Lower leg skin (tissue), 4 donors: ENCODE data around the gene CTAGE9. TPM values are rescaled to one million over a fixed set of nuclear protein-coding genes. Genes with fewer than 3 reads are reported as not detected.

Source experiments
- DNase-seq, 2 donors: peaks; one replicate each; pipeline ENCODE4 v3.0.0-alpha.2; 2019; ENCODE audit warnings: low spot score in 2 of 2
- H3K4me3 ChIP-seq: fragments of 200-600 bp; sonication (generic); 2 replicates; pipeline ENCODE4 v1.5.1; 2017; ENCODE audit warnings: mild to moderate bottlenecking, low read depth; ENCODE audit not compliant: poor library complexity, severe bottlenecking
- CTCF ChIP-seq, 3 donors: fragments of 450-650 bp; IDR thresholded peaks; one replicate each; pipeline ENCODE4 v1.5.1; 2016; ENCODE audit warnings: antibody characterized with exemption in 3 of 3, mild to moderate bottlenecking in 3 of 3, moderate library complexity in 2 of 3
- POLR2A ChIP-seq, 2 donors: fragments of 450-650 bp; IDR thresholded peaks; one replicate each; pipeline ENCODE4 v1.6.1; 2016 to 2017; ENCODE audit warnings: antibody characterized with exemption in 2 of 2, mild to moderate bottlenecking in 1 of 2, moderate library complexity in 1 of 2
- WGBS, 2 donors: methylation state at CpG; one replicate each; pipeline ENCODE4 v1.1.5; 2018; 5-methylcytosine and 5-hydroxymethylcytosine counted together
- intact Hi-C: fragments of 100-400 bp; cut with DNase I; formaldehyde crosslinking; loops from one replicate; pipeline ENCODE4 v1.15.0; 2023; ENCODE audit warnings: low total_unique reads
- total RNA-seq, 4 donors: library from RNA; depleted of rRNA; stranded (reverse); fragments of >200 nt; gene quantifications; one replicate each; pipeline ENCODE4 v1.1.0, GENCODE V29; 2016

Gene CTAGE9
- total RNA-seq, 4 donors from 2014 or later: not detected

- no peak overlapping the region for H3K4me3 ChIP-seq
- DNase-seq: no peak
- TF ChIP-seq POLR2A (IDR thresholded peaks at IDR 0.05) (no peak), CTCF (IDR thresholded peaks at IDR 0.05) (no peak)
- WGBS, 2 donors: 93 to 97% methylated on average over 2 of the region's 2 CpGs
- intact Hi-C loops: no loop called here
Observed at GRCh38 chr6:131673184-131673583, 37.6 kb downstream of the CTAGE9 start.

- DNase-seq: no peak
- TF ChIP-seq CTCF (IDR thresholded peaks at IDR 0.05) (no peak), POLR2A (IDR thresholded peaks at IDR 0.05) (no peak)
- H3K4me3 ChIP-seq: no peak overlapping the region
- intact Hi-C loops: no loop called here
- 70 to 71% methylated on average over 1 of the region's 1 CpG for WGBS, 2 donors
Observed at GRCh38 chr6:131669891-131670290, 40.9 kb downstream of the CTAGE9 start.

- H3K4me3 ChIP-seq: no peak overlapping the region
- DNase-seq: no peak
- intact Hi-C loops: no loop called here
- 92 to 94% methylated on average over 2 of the region's 2 CpGs for WGBS, 2 donors
- TF ChIP-seq POLR2A (IDR thresholded peaks at IDR 0.05) (no peak), CTCF (IDR thresholded peaks at IDR 0.05) (no peak)
Observed at GRCh38 chr6:131663578-131664165, 47.1 kb downstream of the CTAGE9 start.

GRCh38 chr6:131660195-131660594 lies 50.6 kb downstream of the CTAGE9 start:
- 42 to 67% methylated on average over 1 of the region's 1 CpG for WGBS, 2 donors
- intact Hi-C loops: no loop called here
- DNase-seq: no peak
- TF ChIP-seq POLR2A (IDR thresholded peaks at IDR 0.05): no peak
- no peak for TF ChIP-seq CTCF (IDR thresholded peaks at IDR 0.05)
- H3K4me3 ChIP-seq: no peak overlapping the region

Other genes starting within 250 kb of the CTAGE9 start
- gene ARG1, start 137.8 kb downstream of the CTAGE9 start, total RNA-seq: 100 to 1,000 TPM; 104 to 248 (median 220) TPM
- gene MED23, start 82.8 kb downstream of the CTAGE9 start, total RNA-seq: 10 to 100 TPM; 20.1 to 29.0 (median 25.2) TPM
- gene ENPP3, start 73.7 kb downstream of the CTAGE9 start, total RNA-seq: 1 to 10 TPM in 1 of 4 donors, under 1 TPM in 2, not detected in 1; 0.11 to 1.2 (median 0.76) TPM
- gene OR2A4, start 9.6 kb downstream of the CTAGE9 start, total RNA-seq: 1 to 10 TPM in 1 of 4 donors, not detected in 3; 2.6 TPM
- 1 to 10 TPM; 4.1 to 7.6 (median 5.3) TPM for gene ENPP1, start 97.0 kb upstream of the CTAGE9 start, total RNA-seq
- 100 to 1,000 TPM in 2 of 4 donors, 10 to 100 TPM in 2; 52.8 to 146 (median 92.4) TPM for gene CCN2, start 240.4 kb upstream of the CTAGE9 start, total RNA-seq